DND-41 (cell line): Measurements from ENCODE around the gene IRX2.
A peak's percentile ranks its signal among the peaks of the same experiment; 100 is the strongest.

ENCODE experiments used
- ATAC-seq: fragments of 200-7000 bp; cut with Tn5 transposase; 3 replicates; pipeline ENCODE4 v1.9.1; 2021; ENCODE audit warnings: low read depth; ENCODE audit not compliant: insufficient read depth
- DNase-seq: peaks from one replicate; pipeline ENCODE4 v3.0.0-alpha.2; 2020
- H2AFZ ChIP-seq: 2 replicates; pipeline ENCODE4 v1.6.0; 2012; ENCODE audit warnings: low read depth, low read length
- H3K27ac ChIP-seq: 2 replicates; pipeline ENCODE4 v1.5.1; 2012; ENCODE audit warnings: low read length, inconsistent platforms
- H3K27me3 ChIP-seq: fragments of 200-600 bp; sonication (generic); 2 replicates; pipeline ENCODE4 v1.6.0; 2012; ENCODE audit warnings: low read length, mild to moderate bottlenecking, inconsistent platforms; ENCODE audit not compliant: insufficient read depth, poor library complexity
- H3K36me3 ChIP-seq: 2 replicates; pipeline ENCODE4 v1.5.1; 2012; ENCODE audit warnings: low read length, inconsistent platforms; ENCODE audit not compliant: insufficient read depth
- H3K4me1 ChIP-seq: 2 replicates; pipeline ENCODE4 v1.5.1; 2012; ENCODE audit warnings: mild to moderate bottlenecking, low read length; ENCODE audit not compliant: insufficient read depth
- H3K4me2 ChIP-seq: 2 replicates; pipeline ENCODE4 v1.6.0; 2012; ENCODE audit warnings: mild to moderate bottlenecking, moderate library complexity, low read length, inconsistent platforms; ENCODE audit not compliant: insufficient read depth
- H3K4me3 ChIP-seq, 2 experiments: fragments of 200-600 bp in 1 of 2; shearing (Covaris generic) in 1 of 2; 2 replicates each; pipeline ENCODE4 v1.5.1; 2012 to 2016; ENCODE audit warnings: inconsistent platforms in 2 of 2, low read length in 2 of 2, mild to moderate bottlenecking in 2 of 2, low read depth in 1 of 2, moderate library complexity in 1 of 2
- H3K79me2 ChIP-seq: 2 replicates; pipeline ENCODE4 v1.6.0; 2012; ENCODE audit warnings: low read length, inconsistent platforms; ENCODE audit not compliant: insufficient read depth
- H3K9ac ChIP-seq: 2 replicates; pipeline ENCODE4 v1.6.0; 2012; ENCODE audit warnings: low read depth, mild to moderate bottlenecking, inconsistent platforms, low read length, moderate library complexity
- H3K9me3 ChIP-seq: 2 replicates; pipeline ENCODE4 v1.5.1; 2012; ENCODE audit warnings: low read length, moderate library complexity, mild to moderate bottlenecking, inconsistent platforms; ENCODE audit not compliant: insufficient read depth, severe bottlenecking
- H4K20me1 ChIP-seq: 2 replicates; pipeline ENCODE4 v1.6.0; 2012; ENCODE audit warnings: low read length; ENCODE audit not compliant: insufficient read depth
- CTCF ChIP-seq: IDR thresholded peaks from 2 replicates; pipeline ENCODE4 v1.5.1; 2012; ENCODE audit warnings: borderline replicate concordance, low read length, moderate library complexity, mild to moderate bottlenecking; ENCODE audit not compliant: poor library complexity, severe bottlenecking; ENCODE audit errors: extremely low read depth
- EZH2 ChIP-seq: IDR thresholded peaks from 3 replicates; pipeline ENCODE4 v1.6.1; 2012; ENCODE audit warnings: borderline replicate concordance, low read depth, mild to moderate bottlenecking, moderate library complexity, low read length, inconsistent platforms; ENCODE audit not compliant: severe bottlenecking

Gene IRX2

GRCh38 chr5:2700876-2701275 lies 50.6 kb downstream of the IRX2 start:
- Histone ChIP-seq H3K9me3 (no peaks in the 10 kb centered on the region), H3K27me3 (no peaks in the 10 kb centered on the region), H3K4me2 (no peak overlapping the region), H3K79me2 (no peaks in the 10 kb centered on the region), H3K4me1 (no peaks in the 10 kb centered on the region), H3K36me3 (no peaks in the 10 kb centered on the region), H3K9ac (no peak overlapping the region), H3K27ac (no peak overlapping the region), H2AFZ (no peak overlapping the region), H3K4me3 (no peak overlapping the region), H4K20me1 (no peaks in the 10 kb centered on the region)
- no peak for ATAC-seq
- DNase-seq = no peak
- TF ChIP-seq CTCF = no peak
- no peak for TF ChIP-seq EZH2

GRCh38 chr5:2699686-2700085 lies 51.8 kb downstream of the IRX2 start:
- Histone ChIP-seq H3K4me1 (no peaks in the 10 kb centered on the region), H2AFZ (no peak overlapping the region), H3K36me3 (no peaks in the 10 kb centered on the region), H3K79me2 (no peaks in the 10 kb centered on the region), H4K20me1 (no peaks in the 10 kb centered on the region), H3K4me2 (no peak overlapping the region), H3K9ac (no peak overlapping the region), H3K9me3 (no peaks in the 10 kb centered on the region), H3K27ac (no peak overlapping the region), H3K27me3 (no peaks in the 10 kb centered on the region), H3K4me3 (no peak overlapping the region)
- TF ChIP-seq CTCF (no peak), EZH2 (no peak)
- no peak for ATAC-seq
- peak; percentile 7 for DNase-seq

- TF ChIP-seq EZH2 (no peak), CTCF (no peak)
- no peak overlapping the region for H2AFZ ChIP-seq
- H3K79me2 ChIP-seq = no peaks in the 10 kb centered on the region
- no peak overlapping the region for H3K9ac ChIP-seq
- DNase-seq = no peak
- ATAC-seq = no peak
- no peak overlapping the region for H3K27ac ChIP-seq
- H3K9me3 ChIP-seq = no peaks in the 10 kb centered on the region
- no peaks in the 10 kb centered on the region for H3K36me3 ChIP-seq
- no peaks in the 10 kb centered on the region for H3K4me1 ChIP-seq
- no peak overlapping the region for H3K4me3 ChIP-seq
- H3K4me2 ChIP-seq = no peak overlapping the region
- H3K27me3 ChIP-seq = no peaks in the 10 kb centered on the region
- H4K20me1 ChIP-seq = no peaks in the 10 kb centered on the region
Observed at GRCh38 chr5:2699231-2699630, 52.2 kb downstream of the IRX2 start.

- TF ChIP-seq EZH2 (no peak), CTCF (no peak)
- Histone ChIP-seq H2AFZ (no peak overlapping the region), H3K36me3 (no peaks in the 10 kb centered on the region), H3K9ac (no peak overlapping the region), H3K4me3 (no peak overlapping the region), H3K4me2 (no peak overlapping the region), H3K79me2 (no peaks in the 10 kb centered on the region), H3K27ac (no peak overlapping the region), H3K4me1 (no peaks in the 10 kb centered on the region), H3K27me3 (no peaks in the 10 kb centered on the region), H4K20me1 (no peaks in the 10 kb centered on the region), H3K9me3 (no peaks in the 10 kb centered on the region)
- no peak for DNase-seq
- ATAC-seq = no peak
Observed at GRCh38 chr5:2698581-2698980, 52.9 kb downstream of the IRX2 start.
